Measurements from ENCODE around the gene AXIN1. TPM values are rescaled to one million over a fixed set of nuclear protein-coding genes. Genes with fewer than 3 reads are reported as not detected.
"Not testable (repeated sequence)": the region's sequence is repeated elsewhere in the genome, so short reads cannot be mapped to it uniquely, and the experiment has no call there.

AXIN1 gene
- total RNA-seq, 1 donor from 2014 or later, result 31.5 TPM

- Mint-ChIP-seq H3K4me1 (ENCODE audit: unreplicated experiment) (peaks cover 10% of the 10 kb centered on the region), H3K4me3 (ENCODE audit: unreplicated experiment) (no peak overlapping the region), H3K27ac (ENCODE audit: unreplicated experiment) (no peak overlapping the region), H3K36me3 (ENCODE audit: unreplicated experiment) (peaks cover 6% of the 10 kb centered on the region), H3K27me3 (ENCODE audit: unreplicated experiment) (no peaks in the 10 kb centered on the region), H3K9me3 (ENCODE audit: unreplicated experiment) (no peaks in the 10 kb centered on the region)
- TF ChIP-seq CTCF (IDR thresholded peaks at IDR 0.05), result no peak
- no peak for DNase-seq (ENCODE audit: extremely low spot score, unreplicated experiment)
These were observed 12.3 kb upstream of the AXIN1 start for GRCh38 chr16:364595-365491.

DNA sequence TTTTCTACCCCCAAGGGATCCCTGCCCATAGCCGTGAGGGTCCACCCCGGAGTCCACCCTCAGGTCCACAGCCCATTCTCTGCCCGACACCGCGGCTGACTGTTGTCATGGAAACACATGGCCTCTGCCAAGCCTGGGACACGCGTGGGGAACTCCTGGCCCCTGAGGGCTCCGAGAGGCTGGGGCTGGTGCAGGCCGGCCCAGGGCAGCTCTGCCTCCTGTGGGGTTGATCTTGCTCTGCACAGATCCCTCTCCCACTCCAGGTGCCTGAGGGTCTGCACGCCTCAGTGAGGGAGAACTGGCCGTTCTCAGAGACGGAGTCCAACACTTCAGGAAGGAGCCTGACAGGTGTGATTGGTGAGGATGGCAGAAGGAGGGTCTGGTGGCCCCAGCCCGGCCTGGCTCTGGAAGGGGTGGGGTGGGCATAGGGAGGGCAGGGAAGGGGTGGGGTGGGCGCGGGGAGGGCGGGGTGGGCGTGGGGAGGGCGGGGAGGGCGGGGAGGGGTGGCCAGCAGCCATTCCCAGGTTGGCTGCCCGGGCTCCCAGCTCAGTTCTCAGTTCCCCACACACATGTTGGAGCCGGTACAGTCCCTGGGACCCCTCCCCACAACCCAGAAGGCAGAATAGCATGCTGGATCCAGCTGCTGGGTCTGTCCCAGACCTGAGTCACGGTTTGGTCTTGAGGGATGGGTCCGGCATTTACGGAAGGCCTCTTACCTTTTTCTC is 11.4 kb upstream of the AXIN1 start:
- H3K36me3 Mint-ChIP-seq (ENCODE audit: unreplicated experiment), result peaks cover 6% of the 10 kb centered on the region

GRCh38 chr16:363110-363765 is 10.7 kb upstream of the AXIN1 start:
- H3K36me3 Mint-ChIP-seq (ENCODE audit: unreplicated experiment), result peaks cover 6% of the 10 kb centered on the region
- H3K4me1 Mint-ChIP-seq (ENCODE audit: unreplicated experiment), result peaks cover 4% of the 10 kb centered on the region
- H3K4me3 Mint-ChIP-seq (ENCODE audit: unreplicated experiment), result no peak overlapping the region
- no peak overlapping the region for H3K27ac Mint-ChIP-seq (ENCODE audit: unreplicated experiment)
- no peak for DNase-seq (ENCODE audit: extremely low spot score, unreplicated experiment)
- TF ChIP-seq CTCF (IDR thresholded peaks at IDR 0.05), result no peak
- no peaks in the 10 kb centered on the region for H3K9me3 Mint-ChIP-seq (ENCODE audit: unreplicated experiment)
- H3K27me3 Mint-ChIP-seq (ENCODE audit: unreplicated experiment), result no peaks in the 10 kb centered on the region

More for the DNA sequence above, 11.4 kb upstream of the AXIN1 start:
- TF ChIP-seq CTCF (IDR thresholded peaks at IDR 0.05), result no peak
- peaks cover 4% of the 10 kb centered on the region for H3K4me1 Mint-ChIP-seq (ENCODE audit: unreplicated experiment)
- H3K9me3 Mint-ChIP-seq (ENCODE audit: unreplicated experiment), result no peaks in the 10 kb centered on the region
- no peak overlapping the region for H3K4me3 Mint-ChIP-seq (ENCODE audit: unreplicated experiment)
- H3K27me3 Mint-ChIP-seq (ENCODE audit: unreplicated experiment), result no peaks in the 10 kb centered on the region
- DNase-seq (ENCODE audit: extremely low spot score, unreplicated experiment), result no peak
- no peak overlapping the region for H3K27ac Mint-ChIP-seq (ENCODE audit: unreplicated experiment)

DNA sequence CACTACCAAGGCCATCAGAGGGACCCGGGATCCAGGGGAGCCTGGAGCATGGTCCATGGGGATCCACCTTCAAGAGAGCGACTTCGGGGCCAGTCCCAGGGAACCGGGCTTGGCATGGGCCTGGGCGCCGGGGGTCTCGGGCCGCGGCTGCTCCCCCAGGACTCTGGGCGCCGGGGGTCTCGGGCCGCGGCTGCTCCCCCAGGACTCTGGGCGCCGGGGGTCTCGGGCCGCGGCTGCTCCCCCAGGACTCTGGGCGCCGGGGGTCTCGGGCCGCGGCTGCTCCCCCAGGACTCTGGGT is 10.1 kb upstream of the AXIN1 start:
- H3K4me1 Mint-ChIP-seq (ENCODE audit: unreplicated experiment); H3K27me3 Mint-ChIP-seq (ENCODE audit: unreplicated experiment); H3K27ac Mint-ChIP-seq (ENCODE audit: unreplicated experiment); H3K36me3 Mint-ChIP-seq (ENCODE audit: unreplicated experiment); H3K4me3 Mint-ChIP-seq (ENCODE audit: unreplicated experiment); H3K9me3 Mint-ChIP-seq (ENCODE audit: unreplicated experiment); DNase-seq (ENCODE audit: extremely low spot score, unreplicated experiment): not testable (repeated sequence)

DNA sequence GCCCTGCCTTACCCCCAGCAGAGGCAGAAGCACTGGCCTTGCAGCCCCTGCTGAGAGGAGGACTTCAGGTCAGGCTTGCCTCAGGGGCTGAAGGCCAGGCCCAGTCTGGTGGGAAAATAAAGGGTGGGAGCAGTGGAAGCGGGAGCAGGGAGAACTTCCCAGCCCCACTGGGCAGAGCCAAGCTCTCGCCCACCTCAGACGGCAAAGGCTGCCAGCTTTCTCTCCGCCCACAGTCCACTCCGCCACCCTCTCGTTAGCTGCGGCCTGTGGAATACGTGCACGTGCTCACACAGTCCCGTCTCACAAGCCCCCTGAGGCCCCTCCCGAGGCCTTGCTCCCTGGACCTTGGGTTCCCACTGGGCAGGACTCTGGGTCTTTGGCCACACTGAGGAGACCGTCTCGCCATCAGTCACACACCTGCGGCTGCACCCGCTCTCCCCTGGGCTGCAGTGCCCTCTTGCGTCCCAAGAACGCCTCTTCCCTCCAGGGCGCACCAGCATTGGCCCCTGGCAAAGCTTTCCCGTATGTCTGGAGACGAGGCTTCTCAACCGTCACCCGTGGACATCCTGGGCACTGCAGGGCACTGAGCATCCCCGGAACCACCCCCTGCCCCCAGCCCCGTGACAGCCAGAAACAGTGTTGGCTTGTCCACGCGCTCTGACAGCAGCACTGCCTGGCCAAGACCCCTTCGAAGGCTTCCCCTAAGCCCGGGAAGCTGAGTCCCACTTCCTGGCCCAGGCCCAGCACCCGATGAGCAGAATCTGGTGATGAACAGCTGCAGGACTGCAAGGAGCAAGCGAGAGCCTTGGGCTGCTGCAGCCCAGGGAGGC is 9.6 kb upstream of the AXIN1 start:
- no peak overlapping the region for H3K27ac Mint-ChIP-seq (ENCODE audit: unreplicated experiment)
- TF ChIP-seq CTCF (IDR thresholded peaks at IDR 0.05), result peak; percentile 55
- no peak for DNase-seq (ENCODE audit: extremely low spot score, unreplicated experiment)
- H3K36me3 Mint-ChIP-seq (ENCODE audit: unreplicated experiment), result peaks cover 3% of the 10 kb centered on the region
- no peak overlapping the region for H3K4me3 Mint-ChIP-seq (ENCODE audit: unreplicated experiment)
- H3K9me3 Mint-ChIP-seq (ENCODE audit: unreplicated experiment), result no peaks in the 10 kb centered on the region
- H3K27me3 Mint-ChIP-seq (ENCODE audit: unreplicated experiment), result no peaks in the 10 kb centered on the region
- peaks cover 4% of the 10 kb centered on the region for H3K4me1 Mint-ChIP-seq (ENCODE audit: unreplicated experiment)
